H54 (cell line): ENCODE results near the gene ERP29.

ENCODE experiments used
- DNase-seq: peaks from one replicate; pipeline ENCODE4 v3.0.0; 2011; ENCODE audit warnings: low spot score, mixed read lengths; ENCODE audit not compliant: insufficient read length
- FAIRE-seq: peaks from 3 replicates; lab custom pipeline; 2011; peaks lifted over from hg19 to GRCh38; lab: Jason Lieb, UNC
- POLR2A ChIP-seq: IDR thresholded peaks from 2 replicates; pipeline ENCODE4 v1.6.1; 2011; ENCODE audit warnings: low read depth, mild to moderate bottlenecking, low read length

ERP29 gene

DNA sequence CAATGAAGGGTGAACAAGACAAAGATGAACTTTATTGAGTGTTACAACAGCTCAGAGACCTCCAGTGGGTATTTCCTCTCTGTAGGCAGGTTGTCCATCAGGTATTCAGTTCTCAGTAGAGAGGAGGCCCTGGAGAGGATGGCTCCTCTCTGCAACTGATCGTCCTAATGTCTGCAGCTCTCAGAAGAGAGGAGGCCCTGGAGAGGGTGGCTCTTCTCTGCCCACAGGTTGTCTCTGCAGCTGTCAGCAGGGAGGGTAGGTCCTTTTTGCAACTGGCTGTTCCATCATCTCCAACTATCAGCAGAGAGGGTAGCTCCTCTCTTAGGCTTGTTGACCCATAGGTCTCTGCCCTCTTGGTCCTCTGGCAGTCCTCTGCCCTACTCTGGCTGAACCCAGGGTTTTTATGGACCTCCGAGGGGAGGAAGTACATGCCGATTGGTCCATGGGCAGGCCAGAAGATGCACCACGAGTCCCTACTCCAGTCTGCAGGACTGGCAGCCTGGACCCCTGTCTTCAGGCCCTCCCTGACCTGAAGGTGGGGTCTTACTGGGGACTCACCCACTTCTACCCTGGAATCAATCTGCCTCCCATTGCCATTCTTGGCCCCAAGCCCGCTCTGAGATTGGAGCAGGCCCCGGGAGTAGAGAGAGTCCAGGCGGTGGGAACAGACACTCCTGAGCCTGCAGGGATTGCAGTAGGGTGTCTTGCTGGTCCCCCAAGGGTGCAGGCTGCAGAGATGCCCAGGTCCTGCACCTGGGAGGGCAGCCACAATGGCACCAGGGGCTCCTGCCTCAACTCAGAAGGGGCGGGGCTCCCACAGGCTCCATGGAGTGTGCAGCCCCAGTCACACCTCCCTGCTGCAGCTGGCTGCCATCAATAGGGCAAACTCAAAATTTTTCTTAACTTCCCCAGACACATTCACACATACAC is 2.5 kb upstream of the ERP29 start:
- FAIRE-seq (no peak), DNase-seq (no peak)
- TF ChIP-seq POLR2A, result no peak

GRCh38 chr12:112011685-112012084 is 1.5 kb upstream of the ERP29 start:
- TF ChIP-seq POLR2A, result no peak

GRCh38 chr12:112013601-112014402 is 576 bp downstream of the ERP29 start:
- peak; percentile 58 for FAIRE-seq
- TF ChIP-seq POLR2A, result peak; percentile 37; the same call in 1 of the 2 replicates

More at GRCh38 chr12:112011685-112012084, 1.5 kb upstream of the ERP29 start:
- FAIRE-seq (no peak), DNase-seq (no peak)

DNA sequence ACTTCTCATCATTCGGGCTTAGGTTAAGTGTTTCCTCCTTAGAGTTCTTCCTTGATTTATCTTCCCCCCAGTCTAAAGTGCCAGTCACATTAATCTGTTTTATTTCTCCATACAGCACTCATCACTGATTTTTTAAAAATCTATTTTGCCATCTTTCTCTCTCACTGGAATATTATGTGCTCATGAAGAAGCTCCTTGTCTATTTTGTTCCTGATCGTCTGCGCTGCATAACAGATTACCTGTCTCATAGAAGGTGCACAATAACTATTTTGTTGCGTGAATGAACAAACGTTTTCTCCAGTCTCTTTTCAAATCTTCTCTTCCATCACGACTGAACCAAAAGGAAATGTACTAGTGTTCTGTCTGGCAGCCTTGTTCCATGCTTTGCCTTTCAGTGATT is 2.7 kb downstream of the ERP29 start:
- DNase-seq (no peak), FAIRE-seq (no peak)
- no peak for TF ChIP-seq POLR2A

More at GRCh38 chr12:112013601-112014402, 576 bp downstream of the ERP29 start:
- DNase-seq, result peak; percentile 34

GRCh38 chr12:112017041-112017440 is 3.8 kb downstream of the ERP29 start:
- DNase-seq (no peak), FAIRE-seq (no peak)
- no peak for TF ChIP-seq POLR2A

DNA sequence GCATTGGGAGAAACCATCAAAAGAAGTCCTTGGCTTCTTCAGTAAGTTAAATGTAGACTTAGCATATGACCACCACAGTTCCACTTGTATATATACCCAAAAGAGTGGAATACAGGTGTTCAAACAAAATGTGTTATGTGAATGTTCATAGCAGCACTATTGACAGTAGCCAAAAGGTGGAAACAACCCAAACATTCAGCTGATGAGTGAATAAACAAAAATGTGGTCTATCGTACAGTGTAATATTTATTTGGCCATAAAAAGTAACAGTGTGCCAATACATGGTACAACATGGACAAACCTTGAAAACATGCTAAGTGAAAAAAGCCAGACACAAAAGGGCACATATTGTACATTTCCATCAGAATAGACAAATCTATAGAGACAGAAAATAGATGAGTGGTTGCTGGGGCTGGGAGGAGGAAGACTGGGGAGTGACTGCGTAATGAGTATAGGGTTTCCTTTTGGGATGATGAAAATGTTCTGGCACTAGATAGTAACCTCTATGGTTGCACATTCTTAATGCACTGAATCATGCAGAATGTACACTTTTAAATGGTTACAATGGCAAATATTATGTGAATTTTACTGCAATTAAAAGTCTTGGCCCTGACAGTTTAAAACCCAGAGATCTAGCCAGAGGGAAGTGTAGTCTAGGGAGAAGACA is 5.5 kb downstream of the ERP29 start:
- no peak for FAIRE-seq
- no peak for TF ChIP-seq POLR2A
- peak; percentile 23 for DNase-seq

- FAIRE-seq (no peak), DNase-seq (no peak)
- no peak for TF ChIP-seq POLR2A
These were observed 7.8 kb downstream of the ERP29 start for GRCh38 chr12:112020947-112021457.

GRCh38 chr12:112022241-112023016 is 9.2 kb downstream of the ERP29 start:
- no peak for DNase-seq
- no peak for TF ChIP-seq POLR2A
- no peak for FAIRE-seq

DNA sequence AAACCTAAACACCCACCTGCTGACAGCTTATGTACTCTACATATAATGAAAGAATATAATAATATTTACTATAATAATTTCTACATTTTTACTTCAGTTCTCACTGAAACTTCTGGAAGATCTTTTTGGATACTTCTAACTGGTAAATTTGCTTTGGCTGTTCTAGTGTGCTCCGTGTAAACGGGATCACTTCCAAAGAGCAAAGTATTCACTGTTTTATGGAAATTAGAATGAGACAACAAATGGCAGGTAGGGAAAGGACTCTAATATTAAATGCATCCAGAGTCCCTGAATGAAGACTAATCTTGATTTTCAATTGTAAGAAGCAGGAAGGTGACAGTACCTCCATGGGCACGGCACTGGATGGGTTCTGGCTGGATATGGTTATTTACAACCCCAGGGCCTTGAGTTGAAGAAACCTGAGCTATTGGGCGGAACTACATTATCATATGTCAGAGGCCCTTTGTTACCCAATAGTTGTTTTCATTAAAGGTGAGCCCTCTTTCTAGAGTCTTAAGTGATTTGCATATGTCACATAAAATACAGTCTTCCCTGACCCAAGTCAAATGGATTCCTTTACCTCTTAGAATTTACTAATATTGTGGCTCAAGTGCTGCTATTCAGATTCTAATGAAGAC is 10.7 kb downstream of the ERP29 start:
- no peak for TF ChIP-seq POLR2A
- no peak for FAIRE-seq
- no peak for DNase-seq

DNA sequence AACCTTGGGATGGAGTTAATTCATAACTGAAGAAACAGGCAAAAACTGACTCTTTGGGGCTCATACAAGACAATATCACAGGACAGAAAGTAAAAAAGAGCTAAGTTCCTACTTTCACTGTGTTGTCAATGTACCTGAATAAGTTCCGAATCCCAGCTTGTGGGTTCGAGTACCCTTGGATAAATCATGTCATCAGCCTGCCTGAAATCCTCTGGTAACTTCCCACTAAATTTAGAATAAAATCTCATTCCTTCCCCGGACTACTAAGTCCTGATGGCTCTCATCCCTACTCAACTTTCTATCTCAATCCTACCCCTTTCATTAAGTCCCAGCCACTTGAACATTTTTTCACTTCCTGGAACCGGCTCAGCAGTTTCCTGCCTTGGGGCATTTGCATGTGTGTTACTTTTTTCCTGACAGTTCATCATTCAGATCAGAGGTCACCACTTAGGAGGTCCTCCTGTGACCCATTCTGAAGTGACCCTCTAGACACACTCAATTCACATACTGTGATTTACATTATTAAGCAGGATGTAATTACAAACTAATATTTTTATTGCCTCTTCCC is 12.7 kb downstream of the ERP29 start:
- no peak for TF ChIP-seq POLR2A
- DNase-seq (no peak), FAIRE-seq (no peak)

DNA sequence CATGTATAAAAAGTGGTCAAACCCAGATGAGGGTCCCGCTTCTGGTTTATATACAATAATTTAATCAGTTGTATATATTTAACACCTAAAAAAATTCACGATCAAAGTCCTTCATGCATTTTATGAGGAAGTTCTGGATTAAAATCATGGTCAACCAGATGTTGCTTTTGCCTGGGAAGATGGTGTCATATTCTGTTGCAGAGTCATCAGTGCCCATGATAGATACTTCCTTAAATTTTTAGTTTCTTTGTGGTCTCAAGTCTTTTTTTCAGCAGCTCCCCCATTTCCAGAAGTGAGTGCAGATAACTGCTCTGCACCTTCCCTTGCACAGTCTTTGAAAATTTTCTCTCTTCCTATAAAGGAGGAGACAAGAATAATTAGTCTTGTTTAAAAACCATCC is 16.1 kb downstream of the ERP29 start:
- no peak for FAIRE-seq
- DNase-seq, result no peak
- TF ChIP-seq POLR2A, result no peak

- TF ChIP-seq POLR2A, result no peak
These were observed 18.2 kb downstream of the ERP29 start for GRCh38 chr12:112031472-112031871.

More at GRCh38 chr12:112031472-112031871, 18.2 kb downstream of the ERP29 start:
- FAIRE-seq, result no peak
- no peak for DNase-seq
